Measurements from ENCODE around the gene ASB9. TPM values are rescaled to one million over a fixed set of nuclear protein-coding genes. Genes with fewer than 3 reads are reported as not detected.
A peak's percentile ranks its signal among the peaks of the same experiment; 100 is the strongest.

The ASB9 gene
- total and polyA plus RNA-seq, 3 experiments from 2014 or later = 0.18 to 0.71 TPM; not detected in 1

DNA sequence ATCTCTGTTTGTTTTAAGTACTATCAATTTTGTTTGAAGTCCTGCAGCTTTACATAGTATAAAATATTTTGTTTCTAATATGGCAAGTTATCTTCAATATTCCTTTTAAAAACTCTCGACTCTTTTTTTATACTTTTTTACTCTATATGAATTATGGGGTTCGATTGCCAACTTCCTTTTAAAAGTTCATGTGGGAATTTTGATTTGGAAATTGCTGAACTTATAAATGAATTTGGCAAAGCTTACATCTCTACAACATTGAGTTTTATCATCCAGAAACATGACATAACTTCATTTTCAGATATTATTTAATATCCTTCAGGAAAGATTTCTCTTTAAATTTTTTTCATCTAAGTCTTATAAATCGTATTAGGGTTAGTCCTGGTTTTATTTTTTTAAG lies 60.8 kb downstream of the ASB9 start:
- H3K36me3 ChIP-seq (ENCODE audit: insufficient read depth, low read length) = no peaks in the 10 kb centered on the region
- H3K9me3 Mint-ChIP-seq = peaks cover 0 to 2% (median 0%) of the 10 kb centered on the region in 5 donors
- no peak overlapping the region for H3K27ac Mint-ChIP-seq
- POLR2A ChIA-PET = no interaction called here
- H3K4me1 Mint-ChIP-seq = peaks cover 12 to 19% (median 16%) of the 10 kb centered on the region in 3 donors
- peaks cover 0 to 4% (median 0%) of the 10 kb centered on the region in 3 donors for H3K36me3 Mint-ChIP-seq
- no peak overlapping the region for H3K27ac ChIP-seq (ENCODE audit: low read depth, low read length)
- no peak overlapping the region for H3K4me3 ChIP-seq (ENCODE audit: low read length)
- no peak for DNase-seq
- H3K27me3 ChIP-seq (ENCODE audit: insufficient read depth, low read length, poor library complexity, severe bottlenecking) = no peaks in the 10 kb centered on the region
- CTCF ChIA-PET = no interaction called here
- no peaks in the 10 kb centered on the region for H3K27me3 Mint-ChIP-seq
- H3K4me1 ChIP-seq (ENCODE audit: insufficient read depth, low read length) = peaks cover 9% of the 10 kb centered on the region
- no peaks in the 10 kb centered on the region for H3K9me3 ChIP-seq (ENCODE audit: low read length)
- H3K4me3 Mint-ChIP-seq = no peak overlapping the region

DNA sequence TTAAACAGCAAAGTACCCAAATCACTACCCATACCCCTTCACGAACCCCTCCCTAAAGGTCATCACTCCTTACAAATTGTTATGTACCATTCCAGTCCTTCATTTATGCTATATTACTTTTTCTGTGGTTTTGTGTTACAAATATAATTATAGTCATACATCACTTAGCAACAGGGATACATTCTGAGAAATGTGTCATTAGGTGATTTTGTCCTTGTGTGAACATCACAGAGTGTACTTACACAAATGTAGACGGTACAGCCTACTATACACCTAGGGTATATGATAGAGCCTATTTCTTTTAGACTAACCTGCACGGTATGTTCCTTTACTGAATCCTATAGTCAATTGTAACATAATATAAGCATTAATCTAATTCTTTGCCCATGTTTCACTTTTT lies 61.9 kb downstream of the ASB9 start:
- ChIA-PET POLR2A (no interaction called here), CTCF (no interaction called here)

DNA sequence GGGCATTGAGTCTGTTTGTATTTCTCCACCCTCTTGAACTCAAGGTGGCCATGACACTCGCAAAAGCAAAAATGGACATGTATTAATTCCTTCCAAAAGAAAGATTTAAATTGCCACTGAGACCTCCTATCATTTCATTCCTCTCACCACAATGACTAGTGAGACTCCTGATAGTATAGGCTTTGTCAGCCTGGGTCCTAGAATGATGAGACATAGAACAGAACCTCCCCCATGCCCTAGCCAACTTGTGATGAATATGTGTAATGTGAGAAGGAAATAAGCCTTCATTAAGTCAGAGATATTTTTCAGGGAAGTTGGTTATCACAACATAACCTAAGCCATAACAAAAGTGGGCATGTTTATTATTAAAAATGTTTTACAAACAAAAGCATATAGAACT lies 62.5 kb downstream of the ASB9 start:
- H3K36me3 ChIP-seq (ENCODE audit: insufficient read depth, low read length) = no peaks in the 10 kb centered on the region
- H3K27ac ChIP-seq (ENCODE audit: low read depth, low read length) = no peak overlapping the region
- DNase-seq = no peak
- H3K4me1 ChIP-seq (ENCODE audit: insufficient read depth, low read length) = peaks cover 24% of the 10 kb centered on the region
- no peak overlapping the region for H3K4me3 Mint-ChIP-seq
- peaks cover 0 to 2% (median 0%) of the 10 kb centered on the region in 5 donors for H3K9me3 Mint-ChIP-seq
- no peaks in the 10 kb centered on the region for H3K27me3 ChIP-seq (ENCODE audit: insufficient read depth, low read length, poor library complexity, severe bottlenecking)
- H3K4me3 ChIP-seq (ENCODE audit: low read length) = no peak overlapping the region
- H3K4me1 Mint-ChIP-seq = peaks cover 29 to 35% (median 33%) of the 10 kb centered on the region in 3 donors
- H3K27ac Mint-ChIP-seq = no peak overlapping the region
- CTCF ChIA-PET = no interaction called here
- POLR2A ChIA-PET = no interaction called here
- H3K9me3 ChIP-seq (ENCODE audit: low read length) = no peaks in the 10 kb centered on the region
- H3K27me3 Mint-ChIP-seq = peaks cover 0 to 1% of the 10 kb centered on the region in 2 donors
- peaks cover 0 to 4% (median 0%) of the 10 kb centered on the region in 3 donors for H3K36me3 Mint-ChIP-seq

More for the DNA sequence above, 61.9 kb downstream of the ASB9 start:
- peaks cover 23 to 29% (median 27%) of the 10 kb centered on the region in 3 donors for H3K4me1 Mint-ChIP-seq
- no peaks in the 10 kb centered on the region for H3K27me3 ChIP-seq (ENCODE audit: insufficient read depth, low read length, poor library complexity, severe bottlenecking)
- H3K4me3 ChIP-seq (ENCODE audit: low read length) = no peak overlapping the region
- no peaks in the 10 kb centered on the region for H3K9me3 ChIP-seq (ENCODE audit: low read length)
- peaks cover 18% of the 10 kb centered on the region for H3K4me1 ChIP-seq (ENCODE audit: insufficient read depth, low read length)
- H3K27ac Mint-ChIP-seq = peak overlapping the region in 2 of 8 donors; percentile 1 to 26
- H3K4me3 Mint-ChIP-seq = no peak overlapping the region
- no peaks in the 10 kb centered on the region for H3K36me3 ChIP-seq (ENCODE audit: insufficient read depth, low read length)
- H3K27ac ChIP-seq (ENCODE audit: low read depth, low read length) = no peak overlapping the region
- no peak for DNase-seq
- peaks cover 0 to 4% (median 0%) of the 10 kb centered on the region in 3 donors for H3K36me3 Mint-ChIP-seq
- H3K9me3 Mint-ChIP-seq = peaks cover 0 to 2% (median 0%) of the 10 kb centered on the region in 5 donors
- H3K27me3 Mint-ChIP-seq = no peaks in the 10 kb centered on the region

DNA sequence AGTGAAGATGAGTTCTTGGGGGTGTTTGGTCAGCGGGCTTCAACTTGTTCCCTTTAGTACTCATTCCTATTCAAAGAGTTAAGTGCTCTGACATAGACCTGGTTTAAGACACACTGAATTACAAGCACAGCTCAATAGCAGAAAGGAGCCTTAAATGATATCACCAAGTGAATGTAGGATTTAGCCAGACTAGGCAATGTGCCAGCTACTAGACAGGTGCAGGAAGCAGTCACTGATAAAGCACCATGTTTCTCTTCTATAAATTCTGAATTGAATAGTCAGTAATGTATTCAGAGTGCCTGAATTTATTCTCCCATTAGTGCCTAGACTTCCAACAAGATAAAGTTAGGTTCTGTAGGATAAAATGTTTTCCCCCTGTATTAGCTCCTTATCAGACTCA lies 63.6 kb downstream of the ASB9 start:
- POLR2A ChIA-PET = no interaction called here
- H3K36me3 Mint-ChIP-seq = peaks cover 0 to 4% (median 0%) of the 10 kb centered on the region in 3 donors

DNA sequence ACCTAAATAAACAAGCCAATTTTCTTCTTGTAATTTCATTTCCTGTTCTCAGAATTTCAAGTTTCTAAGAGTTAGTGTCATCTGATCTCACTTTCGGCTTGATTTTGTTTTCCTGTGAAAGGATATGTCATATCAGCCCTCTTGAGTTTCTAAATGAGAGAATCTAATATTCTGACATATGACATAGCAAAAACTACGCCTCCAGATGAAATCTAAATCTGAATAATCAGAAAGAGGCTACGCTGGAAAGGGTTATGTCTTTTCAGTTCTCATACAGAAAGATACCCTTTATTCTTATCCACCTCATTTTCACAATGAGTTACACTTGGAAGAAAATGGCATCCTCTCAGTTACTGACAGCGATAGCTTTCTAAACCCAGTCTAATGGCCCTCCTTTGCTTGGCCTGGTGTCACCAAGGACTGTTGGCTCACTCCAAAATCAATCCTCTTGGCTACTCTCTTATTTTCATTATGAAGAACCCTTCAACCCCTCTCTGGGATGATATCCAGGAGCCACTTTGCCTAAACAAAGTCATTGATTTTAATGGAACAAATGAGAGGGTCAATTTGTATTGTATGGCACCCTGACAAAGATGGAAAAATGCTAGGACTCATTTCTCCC lies 65.6 kb downstream of the ASB9 start:
- Histone ChIP-seq H3K4me1 (ENCODE audit: insufficient read depth, low read length) (peaks cover 25% of the 10 kb centered on the region), H3K4me3 (ENCODE audit: low read length) (no peak overlapping the region), H3K36me3 (ENCODE audit: insufficient read depth, low read length) (no peaks in the 10 kb centered on the region), H3K9me3 (ENCODE audit: low read length) (no peaks in the 10 kb centered on the region), H3K27ac (ENCODE audit: low read depth, low read length) (no peak overlapping the region), H3K27me3 (ENCODE audit: insufficient read depth, low read length, poor library complexity, severe bottlenecking) (no peaks in the 10 kb centered on the region)
- peak overlapping the region in 3 of 7 donors; percentile 11 to 39 (median 20) for H3K4me3 Mint-ChIP-seq
- peaks cover 0 to 2% (median 0%) of the 10 kb centered on the region in 5 donors for H3K9me3 Mint-ChIP-seq
- no peak for DNase-seq
- peaks cover 0 to 4% of the 10 kb centered on the region in 2 donors for H3K27me3 Mint-ChIP-seq
- peaks cover 0 to 4% (median 0%) of the 10 kb centered on the region in 3 donors for H3K36me3 Mint-ChIP-seq
- peak overlapping the region in 6 of 8 donors; percentile 32 to 78 (median 68) for H3K27ac Mint-ChIP-seq
- POLR2A ChIA-PET = interaction anchor here (0.5 kb wide), 1 partner anchor 1450 kb away, joined by 4 read pairs; no protein-coding TSS in a partner anchor
- peaks cover 36 to 39% (median 36%) of the 10 kb centered on the region in 3 donors for H3K4me1 Mint-ChIP-seq
- CTCF ChIA-PET = no interaction called here

More for the DNA sequence above, 63.6 kb downstream of the ASB9 start:
- no peak overlapping the region for H3K27ac ChIP-seq (ENCODE audit: low read depth, low read length)
- H3K27me3 Mint-ChIP-seq = peaks cover 0 to 1% of the 10 kb centered on the region in 2 donors
- peaks cover 25% of the 10 kb centered on the region for H3K4me1 ChIP-seq (ENCODE audit: insufficient read depth, low read length)
- H3K27ac Mint-ChIP-seq = peak overlapping the region in 3 of 8 donors; percentile 2 to 35 (median 6)
- CTCF ChIA-PET = no interaction called here
- no peaks in the 10 kb centered on the region for H3K27me3 ChIP-seq (ENCODE audit: insufficient read depth, low read length, poor library complexity, severe bottlenecking)
- peaks cover 0 to 2% (median 0%) of the 10 kb centered on the region in 5 donors for H3K9me3 Mint-ChIP-seq
- no peaks in the 10 kb centered on the region for H3K9me3 ChIP-seq (ENCODE audit: low read length)
- H3K4me3 ChIP-seq (ENCODE audit: low read length) = no peak overlapping the region
- H3K4me1 Mint-ChIP-seq = peaks cover 34 to 39% (median 36%) of the 10 kb centered on the region in 3 donors
- H3K4me3 Mint-ChIP-seq = no peak overlapping the region
- no peak for DNase-seq
- H3K36me3 ChIP-seq (ENCODE audit: insufficient read depth, low read length) = no peaks in the 10 kb centered on the region

DNA sequence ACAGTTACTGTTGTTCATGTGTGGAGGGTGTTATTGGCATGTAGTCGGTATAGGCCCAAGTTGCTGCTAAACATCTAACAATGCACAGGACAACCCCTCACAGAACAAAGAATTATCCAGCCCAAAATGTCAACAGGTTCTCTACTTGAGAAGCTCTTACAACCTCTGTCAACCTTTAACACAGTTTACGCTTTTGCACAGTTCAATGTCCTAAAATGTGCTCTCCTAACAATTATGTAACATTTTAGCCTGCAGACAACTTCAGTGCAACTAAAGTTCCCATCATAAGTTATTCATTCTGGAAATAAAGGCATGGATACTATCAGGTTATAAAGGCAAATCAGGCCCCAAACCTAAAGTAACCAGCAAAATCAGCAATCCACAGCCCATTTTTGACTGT lies 66.2 kb downstream of the ASB9 start:
- Histone ChIP-seq H3K9me3 (ENCODE audit: low read length) (no peaks in the 10 kb centered on the region), H3K4me3 (ENCODE audit: low read length) (no peak overlapping the region), H3K36me3 (ENCODE audit: insufficient read depth, low read length) (no peaks in the 10 kb centered on the region), H3K27me3 (ENCODE audit: insufficient read depth, low read length, poor library complexity, severe bottlenecking) (no peaks in the 10 kb centered on the region), H3K27ac (ENCODE audit: low read depth, low read length) (no peak overlapping the region), H3K4me1 (ENCODE audit: insufficient read depth, low read length) (peaks cover 25% of the 10 kb centered on the region)
- DNase-seq = no peak
- H3K4me3 Mint-ChIP-seq = peak overlapping the region in 4 of 7 donors; percentile 20 to 39 (median 28)
- ChIA-PET CTCF (no interaction called here), POLR2A (no interaction called here)
- H3K9me3 Mint-ChIP-seq = peaks cover 0 to 2% (median 0%) of the 10 kb centered on the region in 5 donors
- H3K27ac Mint-ChIP-seq = peak overlapping the region in 7 of 8 donors; percentile 18 to 78 (median 70)
- peaks cover 36 to 39% (median 36%) of the 10 kb centered on the region in 3 donors for H3K4me1 Mint-ChIP-seq
- peaks cover 0 to 4% (median 0%) of the 10 kb centered on the region in 3 donors for H3K36me3 Mint-ChIP-seq
- peaks cover 0 to 4% of the 10 kb centered on the region in 2 donors for H3K27me3 Mint-ChIP-seq

DNA sequence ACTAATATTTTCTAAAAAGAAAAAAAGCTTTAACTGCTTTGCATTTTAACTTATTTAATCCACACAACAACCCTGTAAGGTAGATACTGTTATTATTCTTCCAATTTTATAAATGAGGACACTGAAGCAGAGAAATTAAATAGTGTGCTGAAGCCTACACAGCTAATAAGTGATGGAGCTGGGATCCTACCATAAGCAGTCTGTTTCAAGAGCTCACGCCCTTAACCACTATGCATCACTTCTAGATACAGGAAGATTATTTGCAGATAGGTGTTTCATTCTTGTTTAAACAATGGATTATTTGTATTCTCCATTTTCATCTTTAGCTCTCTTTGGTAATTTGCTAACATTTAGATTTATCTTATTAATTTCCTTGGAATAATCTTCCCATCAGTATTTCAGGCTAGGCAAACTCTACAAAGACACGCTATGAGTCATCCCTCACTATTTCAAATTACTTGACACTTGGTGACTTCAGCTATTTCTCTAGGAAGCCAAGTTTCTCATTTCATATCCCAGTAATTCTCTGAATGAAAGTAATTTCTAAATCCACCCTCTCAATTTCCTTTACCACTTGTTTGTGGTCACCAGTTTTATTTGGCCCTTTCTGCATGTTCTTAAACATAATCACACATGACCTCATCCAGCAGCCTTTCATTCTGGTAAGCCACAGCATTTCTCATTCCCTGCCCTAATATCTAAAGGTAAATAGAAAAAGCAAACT lies 67.3 kb downstream of the ASB9 start:
- Histone ChIP-seq H3K4me3 (ENCODE audit: low read length) (no peak overlapping the region), H3K4me1 (ENCODE audit: insufficient read depth, low read length) (peaks cover 25% of the 10 kb centered on the region), H3K36me3 (ENCODE audit: insufficient read depth, low read length) (no peaks in the 10 kb centered on the region), H3K9me3 (ENCODE audit: low read length) (no peaks in the 10 kb centered on the region), H3K27ac (ENCODE audit: low read depth, low read length) (no peak overlapping the region), H3K27me3 (ENCODE audit: insufficient read depth, low read length, poor library complexity, severe bottlenecking) (no peaks in the 10 kb centered on the region)
- H3K36me3 Mint-ChIP-seq = peaks cover 0 to 4% (median 0%) of the 10 kb centered on the region in 3 donors
- CTCF ChIA-PET = no interaction called here
- POLR2A ChIA-PET = no interaction called here
- peaks cover 0 to 2% (median 0%) of the 10 kb centered on the region in 5 donors for H3K9me3 Mint-ChIP-seq
- H3K4me1 Mint-ChIP-seq = peaks cover 32 to 39% (median 33%) of the 10 kb centered on the region in 3 donors
- DNase-seq = no peak
- peaks cover 0 to 4% of the 10 kb centered on the region in 2 donors for H3K27me3 Mint-ChIP-seq
- H3K4me3 Mint-ChIP-seq = peak overlapping the region in 2 of 7 donors; percentile 5 to 12
- peak overlapping the region in 3 of 8 donors; percentile 22 to 79 (median 35) for H3K27ac Mint-ChIP-seq

DNA sequence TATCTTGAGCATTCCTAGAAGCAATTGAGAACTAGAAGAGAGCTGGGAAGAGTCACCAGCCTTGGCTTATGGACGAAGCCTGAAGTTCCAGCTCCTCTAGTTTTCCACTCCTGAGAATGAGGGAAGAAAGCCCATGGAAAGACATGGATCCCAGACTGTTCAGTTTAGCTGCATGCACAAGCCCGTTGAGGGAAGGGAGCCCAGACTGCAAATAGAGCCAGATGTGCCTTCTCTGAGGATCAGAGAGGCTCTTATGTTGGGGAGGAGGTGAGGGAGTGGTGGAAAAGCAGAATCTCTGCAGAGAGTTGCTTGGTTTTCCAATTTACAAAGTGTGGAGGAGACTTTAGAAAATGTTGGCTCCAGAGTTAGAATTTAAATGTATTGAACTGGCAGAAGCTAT lies 69.0 kb downstream of the ASB9 start:
- peaks cover 27 to 32% (median 31%) of the 10 kb centered on the region in 3 donors for H3K4me1 Mint-ChIP-seq
- Histone ChIP-seq H3K4me1 (ENCODE audit: insufficient read depth, low read length) (peaks cover 25% of the 10 kb centered on the region), H3K36me3 (ENCODE audit: insufficient read depth, low read length) (no peaks in the 10 kb centered on the region), H3K27me3 (ENCODE audit: insufficient read depth, low read length, poor library complexity, severe bottlenecking) (no peaks in the 10 kb centered on the region), H3K27ac (ENCODE audit: low read depth, low read length) (no peak overlapping the region), H3K9me3 (ENCODE audit: low read length) (no peaks in the 10 kb centered on the region), H3K4me3 (ENCODE audit: low read length) (no peak overlapping the region)
- POLR2A ChIA-PET = no interaction called here
- peaks cover 0 to 2% (median 0%) of the 10 kb centered on the region in 5 donors for H3K9me3 Mint-ChIP-seq
- H3K27me3 Mint-ChIP-seq = peaks cover 0 to 4% of the 10 kb centered on the region in 2 donors
- CTCF ChIA-PET = no interaction called here
- no peak overlapping the region for H3K27ac Mint-ChIP-seq
- no peak overlapping the region for H3K4me3 Mint-ChIP-seq
- H3K36me3 Mint-ChIP-seq = peaks cover 0 to 4% (median 0%) of the 10 kb centered on the region in 3 donors
- no peak for DNase-seq
